Brain microvascular endothelial cell (primary cell): Measurements from ENCODE around the gene VASH1.

Experiments used
- DNase-seq: peaks from one replicate; pipeline ENCODE4 v3.0.0-alpha.2; 2020
- H3K27ac ChIP-seq: fragments of 250-450 bp; sonication (Bioruptor Pico); 2 replicates; pipeline ENCODE4 v1.5.1; 2020; ENCODE audit warnings: mild to moderate bottlenecking, moderate library complexity
- H3K27me3 ChIP-seq: fragments of 250-450 bp; sonication (Bioruptor Pico); replicated peaks from 2 replicates; pipeline ENCODE4 v1.5.1; 2020; ENCODE audit warnings: mild to moderate bottlenecking
- H3K36me3 ChIP-seq: fragments of 250-450 bp; sonication (Bioruptor Pico); replicated peaks from 2 replicates; pipeline ENCODE4 v1.5.1; 2020; ENCODE audit warnings: mild to moderate bottlenecking
- H3K4me3 ChIP-seq: 2 replicates; pipeline ENCODE4 v1.5.1; 2011; ENCODE audit warnings: low read depth, mild to moderate bottlenecking, control low read depth, low read length, moderate library complexity
- in situ Hi-C: cut with HindIII; loops from 2 replicates; pipeline ENCODE4 v1.10.0; 2017; ENCODE audit warnings: low sequenced_read_pairs, low pct_ligation_motif_present
- TF ChIP-seq, protein P1 (sequence below): IDR thresholded peaks from 2 replicates; pipeline ENCODE4 v1.5.1; 2011; ENCODE audit warnings: low read depth, mild to moderate bottlenecking, moderate library complexity, low read length, control low read depth, inconsistent platforms; ENCODE audit errors: missing control alignments

Gene VASH1

DNA sequence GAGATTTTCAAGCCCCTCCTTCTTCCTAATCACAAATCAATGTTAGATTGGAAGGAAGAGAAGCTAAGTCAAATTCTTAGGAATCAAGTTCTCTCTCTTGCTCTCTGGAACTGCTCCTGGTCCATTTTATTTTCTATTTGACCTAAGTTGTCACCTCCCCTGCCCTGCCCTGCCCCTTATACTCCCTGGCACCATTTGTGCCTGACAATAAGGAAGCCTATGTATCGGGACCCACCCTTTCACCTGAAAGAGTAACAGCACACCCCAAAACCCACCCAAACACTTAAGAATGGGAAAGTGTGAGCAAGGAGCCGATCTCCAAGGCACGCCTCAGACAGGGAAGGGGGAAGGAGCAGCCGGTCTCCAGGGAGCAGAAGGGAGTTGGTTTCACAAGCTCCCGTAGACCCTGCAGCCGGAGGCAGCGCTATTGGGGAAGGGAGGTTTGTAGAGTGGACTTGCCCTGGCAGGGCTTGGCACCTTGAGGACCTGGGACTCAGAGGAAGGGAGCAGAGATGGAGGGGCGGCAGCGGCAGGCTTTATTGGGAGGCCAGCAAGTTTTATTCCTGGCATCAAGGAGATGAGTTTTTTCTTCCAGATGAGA is 66.5 kb downstream of the VASH1 start:
- H3K36me3 ChIP-seq, result no peaks in the 10 kb centered on the region
- no peaks in the 10 kb centered on the region for H3K27me3 ChIP-seq
- no peak for DNase-seq
- H3K4me3 ChIP-seq, result no peak overlapping the region
- in situ Hi-C loops, result no loop called here
- no peak overlapping the region for H3K27ac ChIP-seq
- TF ChIP-seq, protein P1, sequence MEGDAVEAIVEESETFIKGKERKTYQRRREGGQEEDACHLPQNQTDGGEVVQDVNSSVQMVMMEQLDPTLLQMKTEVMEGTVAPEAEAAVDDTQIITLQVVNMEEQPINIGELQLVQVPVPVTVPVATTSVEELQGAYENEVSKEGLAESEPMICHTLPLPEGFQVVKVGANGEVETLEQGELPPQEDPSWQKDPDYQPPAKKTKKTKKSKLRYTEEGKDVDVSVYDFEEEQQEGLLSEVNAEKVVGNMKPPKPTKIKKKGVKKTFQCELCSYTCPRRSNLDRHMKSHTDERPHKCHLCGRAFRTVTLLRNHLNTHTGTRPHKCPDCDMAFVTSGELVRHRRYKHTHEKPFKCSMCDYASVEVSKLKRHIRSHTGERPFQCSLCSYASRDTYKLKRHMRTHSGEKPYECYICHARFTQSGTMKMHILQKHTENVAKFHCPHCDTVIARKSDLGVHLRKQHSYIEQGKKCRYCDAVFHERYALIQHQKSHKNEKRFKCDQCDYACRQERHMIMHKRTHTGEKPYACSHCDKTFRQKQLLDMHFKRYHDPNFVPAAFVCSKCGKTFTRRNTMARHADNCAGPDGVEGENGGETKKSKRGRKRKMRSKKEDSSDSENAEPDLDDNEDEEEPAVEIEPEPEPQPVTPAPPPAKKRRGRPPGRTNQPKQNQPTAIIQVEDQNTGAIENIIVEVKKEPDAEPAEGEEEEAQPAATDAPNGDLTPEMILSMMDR, result no peak

DNA sequence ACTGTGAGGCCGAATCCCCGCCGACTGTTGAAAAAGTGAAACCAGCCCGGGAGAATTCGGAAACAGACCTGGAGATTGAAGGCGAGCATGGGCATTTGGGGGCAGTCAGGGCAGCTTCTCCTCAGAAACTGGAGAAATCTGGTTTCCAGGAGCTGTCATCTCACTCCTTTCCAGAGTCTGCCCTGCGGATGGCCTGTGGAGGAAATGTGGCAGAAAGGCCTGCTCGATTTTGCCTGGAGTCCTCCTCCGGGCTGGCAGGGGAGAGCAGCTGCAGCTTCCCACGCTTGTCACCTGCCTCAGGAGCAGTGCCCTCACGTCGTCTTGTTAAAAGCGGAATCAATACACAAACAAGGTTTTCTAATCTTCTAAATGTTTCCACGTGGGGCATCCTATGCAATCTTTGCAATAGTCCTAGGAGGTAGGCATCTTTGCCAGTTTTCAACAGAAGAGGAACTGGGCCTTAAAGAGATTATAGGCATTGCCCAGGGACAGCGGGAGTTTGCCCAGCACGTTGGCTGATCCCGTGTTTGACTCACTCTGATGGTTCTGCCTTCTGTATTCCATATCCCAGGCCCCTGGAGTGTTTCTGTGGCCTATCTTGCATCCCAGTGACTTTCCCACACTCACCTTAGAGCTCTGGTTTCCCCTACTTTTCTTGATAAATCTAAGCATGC is 67.2 kb downstream of the VASH1 start:
- Histone ChIP-seq H3K27me3 (no peaks in the 10 kb centered on the region), H3K27ac (no peak overlapping the region), H3K4me3 (no peak overlapping the region), H3K36me3 (no peaks in the 10 kb centered on the region)
- TF ChIP-seq, protein P1, result no peak
- in situ Hi-C loops, result no loop called here
- no peak for DNase-seq

DNA sequence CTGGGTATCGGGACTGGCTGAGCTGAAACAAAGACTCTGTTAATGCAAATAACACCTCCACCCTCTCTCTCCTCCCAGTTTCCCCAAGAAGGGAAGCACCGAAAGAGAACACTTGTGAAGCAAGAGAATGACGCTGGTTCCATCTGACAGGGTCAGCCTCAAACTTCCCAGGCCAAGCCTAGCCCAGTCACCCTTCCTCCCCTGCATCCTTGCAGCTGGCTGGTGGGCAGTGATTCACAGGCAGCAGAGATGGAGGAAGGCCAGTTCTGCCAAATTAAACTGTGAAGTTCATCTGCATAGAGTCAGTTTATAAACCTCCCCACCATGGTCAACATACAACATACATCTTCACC is 67.7 kb downstream of the VASH1 start:
- H3K27me3 ChIP-seq, result no peaks in the 10 kb centered on the region
- no peak overlapping the region for H3K27ac ChIP-seq
- TF ChIP-seq, protein P1, result no peak
- DNase-seq, result no peak
- H3K36me3 ChIP-seq, result no peaks in the 10 kb centered on the region
- H3K4me3 ChIP-seq, result no peak overlapping the region
- in situ Hi-C loops, result no loop called here

DNA sequence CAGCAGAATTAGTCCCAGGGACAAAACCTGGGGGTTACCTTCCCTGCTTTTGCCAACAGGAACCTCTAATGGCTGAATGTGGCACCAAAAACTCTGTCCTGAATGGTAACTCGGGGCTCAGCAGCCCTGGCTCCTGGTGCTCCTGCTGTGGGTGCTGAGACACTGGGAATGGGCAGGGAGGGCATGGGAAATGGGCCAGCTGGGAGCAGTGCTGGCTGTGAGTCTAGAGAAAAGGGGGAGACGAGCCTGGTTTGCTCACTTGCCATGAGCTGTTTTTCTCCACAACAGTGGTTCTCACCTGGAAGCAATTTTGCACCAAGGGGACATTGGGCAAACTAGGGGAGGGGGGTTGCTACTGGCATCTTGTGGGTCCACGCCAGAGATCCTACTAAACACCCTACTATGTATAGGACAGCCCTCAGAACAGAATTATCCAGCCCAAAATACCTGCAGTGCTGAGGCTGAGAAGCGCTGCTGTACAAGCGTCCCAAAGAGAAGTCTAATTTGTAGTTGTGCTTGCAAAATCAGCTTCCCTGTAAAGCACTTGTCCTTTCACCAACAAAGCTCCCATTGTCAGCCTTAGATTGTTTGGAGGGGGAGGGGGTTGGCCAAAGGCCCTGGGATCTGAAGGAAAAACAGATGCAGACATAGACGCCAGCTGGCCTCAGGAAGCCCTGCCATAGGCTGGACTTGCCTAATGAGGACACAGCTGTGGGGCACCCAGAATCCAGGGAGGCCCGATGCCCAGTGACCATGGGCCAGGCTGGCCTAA is 68.6 kb downstream of the VASH1 start:
- in situ Hi-C loops, result no loop called here
- DNase-seq, result no peak
- no peak overlapping the region for H3K4me3 ChIP-seq
- H3K27me3 ChIP-seq, result no peaks in the 10 kb centered on the region
- TF ChIP-seq, protein P1, result no peak
- H3K36me3 ChIP-seq, result no peaks in the 10 kb centered on the region
- H3K27ac ChIP-seq, result no peak overlapping the region

DNA sequence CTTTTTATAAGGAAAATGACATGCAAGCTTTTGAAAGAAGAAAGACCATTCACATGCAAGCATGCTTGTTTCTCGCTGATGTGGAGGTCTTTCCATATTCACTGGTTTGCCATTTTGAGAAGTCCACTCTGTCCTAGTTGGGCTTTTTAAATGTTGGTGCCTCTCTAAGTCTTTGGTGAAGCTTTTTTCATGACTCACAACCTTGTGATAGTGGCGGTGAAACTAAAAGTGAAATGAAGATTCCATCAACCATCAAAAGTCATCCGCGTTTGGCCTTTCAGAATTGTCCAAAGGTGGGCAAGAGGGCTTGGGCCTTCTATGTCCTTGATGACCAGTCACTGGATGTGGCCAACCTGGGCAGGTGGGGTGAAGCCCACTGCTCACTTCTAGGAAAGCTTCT is 69.3 kb downstream of the VASH1 start:
- Histone ChIP-seq H3K36me3 (no peaks in the 10 kb centered on the region), H3K4me3 (no peak overlapping the region), H3K27ac (no peak overlapping the region), H3K27me3 (no peaks in the 10 kb centered on the region)
- in situ Hi-C loops, result no loop called here
- TF ChIP-seq, protein P1, result no peak
- DNase-seq, result no peak
